Neural cell (in vitro differentiated cells): ENCODE data around the gene ZNF268.

Experiments used
- EP300 ChIP-seq: fragments of 450-650 bp; conservative IDR thresholded peaks from 2 replicates; pipeline ENCODE4 v1.6.1; 2014; ENCODE audit warnings: antibody characterized with exemption, mild to moderate bottlenecking, moderate library complexity; ENCODE audit not compliant: poor library complexity, severe bottlenecking
- EZH2 ChIP-seq: fragments of 200-600, 300-800 bp; shearing (Covaris generic), sonication (generic); IDR thresholded peaks from 2 replicates; pipeline ENCODE4 v1.6.1; 2014; ENCODE audit warnings: antibody characterized with exemption, low read length, borderline replicate concordance, mild to moderate bottlenecking; ENCODE audit not compliant: insufficient read depth, poor library complexity, severe bottlenecking
- POLR2AphosphoS5 ChIP-seq: IDR thresholded peaks from 2 replicates; pipeline ENCODE4 v1.6.1; 2012
- SMC3 ChIP-seq: fragments of 450-650 bp; conservative IDR thresholded peaks from 2 replicates; pipeline ENCODE4 v1.6.1; 2014; ENCODE audit warnings: antibody characterized with exemption, mild to moderate bottlenecking, moderate library complexity; ENCODE audit not compliant: poor library complexity
- TF ChIP-seq, protein P1 (sequence below): fragments of 450-650 bp; IDR thresholded peaks from 2 replicates; pipeline ENCODE4 v1.5.1; 2014; ENCODE audit warnings: antibody characterized with exemption, mild to moderate bottlenecking, moderate library complexity; ENCODE audit not compliant: poor library complexity, severe bottlenecking
- TF ChIP-seq, protein P2 (sequence below): IDR thresholded peaks from 2 replicates; pipeline ENCODE4 v1.6.1; 2012; ENCODE audit warnings: borderline replicate concordance

DNA sequence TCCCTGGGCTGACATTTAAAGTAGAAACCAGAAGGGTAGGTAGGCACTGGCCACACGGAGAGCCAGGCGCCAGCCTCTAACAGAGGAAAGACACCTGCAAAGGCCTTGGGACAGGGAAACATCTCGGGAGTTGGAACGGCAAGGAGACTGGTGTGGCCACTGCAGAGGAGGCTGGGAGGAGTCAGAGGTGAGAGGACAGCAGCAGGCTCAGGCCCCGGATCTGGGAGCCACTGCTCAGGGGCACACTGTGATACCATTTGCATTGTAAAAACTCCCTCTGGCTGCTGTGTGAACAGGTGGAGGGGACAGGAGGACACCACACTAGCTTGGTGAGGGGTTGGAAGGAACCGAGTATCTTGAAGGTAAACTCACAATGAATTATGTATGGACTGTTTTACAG is 51.7 kb downstream of the ZNF268 start:
- TF ChIP-seq, protein P1, sequence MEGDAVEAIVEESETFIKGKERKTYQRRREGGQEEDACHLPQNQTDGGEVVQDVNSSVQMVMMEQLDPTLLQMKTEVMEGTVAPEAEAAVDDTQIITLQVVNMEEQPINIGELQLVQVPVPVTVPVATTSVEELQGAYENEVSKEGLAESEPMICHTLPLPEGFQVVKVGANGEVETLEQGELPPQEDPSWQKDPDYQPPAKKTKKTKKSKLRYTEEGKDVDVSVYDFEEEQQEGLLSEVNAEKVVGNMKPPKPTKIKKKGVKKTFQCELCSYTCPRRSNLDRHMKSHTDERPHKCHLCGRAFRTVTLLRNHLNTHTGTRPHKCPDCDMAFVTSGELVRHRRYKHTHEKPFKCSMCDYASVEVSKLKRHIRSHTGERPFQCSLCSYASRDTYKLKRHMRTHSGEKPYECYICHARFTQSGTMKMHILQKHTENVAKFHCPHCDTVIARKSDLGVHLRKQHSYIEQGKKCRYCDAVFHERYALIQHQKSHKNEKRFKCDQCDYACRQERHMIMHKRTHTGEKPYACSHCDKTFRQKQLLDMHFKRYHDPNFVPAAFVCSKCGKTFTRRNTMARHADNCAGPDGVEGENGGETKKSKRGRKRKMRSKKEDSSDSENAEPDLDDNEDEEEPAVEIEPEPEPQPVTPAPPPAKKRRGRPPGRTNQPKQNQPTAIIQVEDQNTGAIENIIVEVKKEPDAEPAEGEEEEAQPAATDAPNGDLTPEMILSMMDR: no peak
- TF ChIP-seq EZH2: no peak
- TF ChIP-seq, protein P2, sequence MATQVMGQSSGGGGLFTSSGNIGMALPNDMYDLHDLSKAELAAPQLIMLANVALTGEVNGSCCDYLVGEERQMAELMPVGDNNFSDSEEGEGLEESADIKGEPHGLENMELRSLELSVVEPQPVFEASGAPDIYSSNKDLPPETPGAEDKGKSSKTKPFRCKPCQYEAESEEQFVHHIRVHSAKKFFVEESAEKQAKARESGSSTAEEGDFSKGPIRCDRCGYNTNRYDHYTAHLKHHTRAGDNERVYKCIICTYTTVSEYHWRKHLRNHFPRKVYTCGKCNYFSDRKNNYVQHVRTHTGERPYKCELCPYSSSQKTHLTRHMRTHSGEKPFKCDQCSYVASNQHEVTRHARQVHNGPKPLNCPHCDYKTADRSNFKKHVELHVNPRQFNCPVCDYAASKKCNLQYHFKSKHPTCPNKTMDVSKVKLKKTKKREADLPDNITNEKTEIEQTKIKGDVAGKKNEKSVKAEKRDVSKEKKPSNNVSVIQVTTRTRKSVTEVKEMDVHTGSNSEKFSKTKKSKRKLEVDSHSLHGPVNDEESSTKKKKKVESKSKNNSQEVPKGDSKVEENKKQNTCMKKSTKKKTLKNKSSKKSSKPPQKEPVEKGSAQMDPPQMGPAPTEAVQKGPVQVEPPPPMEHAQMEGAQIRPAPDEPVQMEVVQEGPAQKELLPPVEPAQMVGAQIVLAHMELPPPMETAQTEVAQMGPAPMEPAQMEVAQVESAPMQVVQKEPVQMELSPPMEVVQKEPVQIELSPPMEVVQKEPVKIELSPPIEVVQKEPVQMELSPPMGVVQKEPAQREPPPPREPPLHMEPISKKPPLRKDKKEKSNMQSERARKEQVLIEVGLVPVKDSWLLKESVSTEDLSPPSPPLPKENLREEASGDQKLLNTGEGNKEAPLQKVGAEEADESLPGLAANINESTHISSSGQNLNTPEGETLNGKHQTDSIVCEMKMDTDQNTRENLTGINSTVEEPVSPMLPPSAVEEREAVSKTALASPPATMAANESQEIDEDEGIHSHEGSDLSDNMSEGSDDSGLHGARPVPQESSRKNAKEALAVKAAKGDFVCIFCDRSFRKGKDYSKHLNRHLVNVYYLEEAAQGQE: no peak
- no peak for TF ChIP-seq EP300
- TF ChIP-seq POLR2AphosphoS5: no peak
- TF ChIP-seq SMC3: no peak
